Thyroid gland (tissue), 4 donors: ENCODE measurements around the gene TCF19. TPM values are rescaled to one million over a fixed set of nuclear protein-coding genes. Genes with fewer than 3 reads are reported as not detected.

ENCODE experiments used
- DNase-seq, 2 donors: peaks; one replicate each; pipeline ENCODE4 v3.0.0-alpha.2; 2019
- H3K27ac ChIP-seq, 3 donors: fragments of 200-600 bp; sonication (generic); 1 replicate in 2 of 3; 2 replicates in 1 of 3; pipeline ENCODE4 v1.5.1; 2016 to 2019; ENCODE audit warnings: mild to moderate bottlenecking in 1 of 3, moderate library complexity in 1 of 3
- H3K27me3 ChIP-seq: fragments of 200-600 bp; sonication (generic); one replicate; pipeline ENCODE4 v1.5.1; 2019
- H3K36me3 ChIP-seq, 2 donors: fragments of 200-600 bp; sonication (generic); one replicate each; pipeline ENCODE4 v1.5.1; 2016 to 2019
- H3K4me1 ChIP-seq, 2 donors: fragments of 200-600 bp; sonication (generic); one replicate each; pipeline ENCODE4 v1.5.1; 2017 to 2019
- H3K4me3 ChIP-seq, 3 donors: fragments of 200-600 bp; sonication (generic); replicated peaks in 1 of 3; 1 replicate in 2 of 3; 2 replicates in 1 of 3; pipeline ENCODE4 v1.5.1; 2016; ENCODE audit warnings: mild to moderate bottlenecking in 1 of 3
- H3K9me3 ChIP-seq: fragments of 200-600 bp; sonication (generic); one replicate; pipeline ENCODE4 v1.5.1; 2017
- POLR2A ChIP-seq, 2 donors: fragments of 450-650 bp; IDR thresholded peaks; one replicate each; pipeline ENCODE4 v1.6.1; 2017; ENCODE audit warnings: antibody characterized with exemption in 2 of 2, mild to moderate bottlenecking in 2 of 2, moderate library complexity in 1 of 2
- WGBS, 2 donors: methylation state at CpG; one replicate each; pipeline ENCODE4 v1.1.5; 2017; 5-methylcytosine and 5-hydroxymethylcytosine counted together
- intact Hi-C: fragments of 100-400 bp; cut with DNase I; formaldehyde crosslinking; loops from one replicate; pipeline ENCODE4 v1.15.1; 2023
- total RNA-seq, 4 donors: library from RNA; depleted of rRNA; stranded (reverse); fragments of >200 nt; gene quantifications; one replicate each; pipeline ENCODE4 v1.2.3, GENCODE V29; 2016
- TF ChIP-seq, protein P1 (sequence below), 6 experiments: fragments of 200-600 bp in 3 of 6; fragments of 450-650 bp in 3 of 6; sonication (generic) in 3 of 6; IDR thresholded peaks; one replicate each; pipeline ENCODE4 v1.5.1; 2016 to 2019; ENCODE audit warnings: antibody characterized with exemption in 6 of 6, mild to moderate bottlenecking in 2 of 6, inconsistent platforms in 1 of 6, moderate library complexity in 1 of 6

TCF19 gene
- total RNA-seq, 4 donors from 2014 or later = 1.2 to 4.9 (median 3.2) TPM

- H3K27ac ChIP-seq = no peak overlapping the region
- H3K4me3 ChIP-seq = no peak overlapping the region
- H3K27me3 ChIP-seq = no peaks in the 10 kb centered on the region
- 78 to 79% methylated on average over 5 of the region's 5 CpGs for WGBS, 2 donors
- DNase-seq = no peak
- TF ChIP-seq, protein P1, sequence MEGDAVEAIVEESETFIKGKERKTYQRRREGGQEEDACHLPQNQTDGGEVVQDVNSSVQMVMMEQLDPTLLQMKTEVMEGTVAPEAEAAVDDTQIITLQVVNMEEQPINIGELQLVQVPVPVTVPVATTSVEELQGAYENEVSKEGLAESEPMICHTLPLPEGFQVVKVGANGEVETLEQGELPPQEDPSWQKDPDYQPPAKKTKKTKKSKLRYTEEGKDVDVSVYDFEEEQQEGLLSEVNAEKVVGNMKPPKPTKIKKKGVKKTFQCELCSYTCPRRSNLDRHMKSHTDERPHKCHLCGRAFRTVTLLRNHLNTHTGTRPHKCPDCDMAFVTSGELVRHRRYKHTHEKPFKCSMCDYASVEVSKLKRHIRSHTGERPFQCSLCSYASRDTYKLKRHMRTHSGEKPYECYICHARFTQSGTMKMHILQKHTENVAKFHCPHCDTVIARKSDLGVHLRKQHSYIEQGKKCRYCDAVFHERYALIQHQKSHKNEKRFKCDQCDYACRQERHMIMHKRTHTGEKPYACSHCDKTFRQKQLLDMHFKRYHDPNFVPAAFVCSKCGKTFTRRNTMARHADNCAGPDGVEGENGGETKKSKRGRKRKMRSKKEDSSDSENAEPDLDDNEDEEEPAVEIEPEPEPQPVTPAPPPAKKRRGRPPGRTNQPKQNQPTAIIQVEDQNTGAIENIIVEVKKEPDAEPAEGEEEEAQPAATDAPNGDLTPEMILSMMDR (IDR thresholded peaks at IDR 0.05) = no peak
- TF ChIP-seq POLR2A (IDR thresholded peaks at IDR 0.05) = no peak
- H3K9me3 ChIP-seq = no peaks in the 10 kb centered on the region
- no peaks in the 10 kb centered on the region for H3K36me3 ChIP-seq
- no peaks in the 10 kb centered on the region for H3K4me1 ChIP-seq
- intact Hi-C loops = no loop called here
Observed at GRCh38 chr6:31172973-31173384, 14.6 kb downstream of the TCF19 start.

DNA sequence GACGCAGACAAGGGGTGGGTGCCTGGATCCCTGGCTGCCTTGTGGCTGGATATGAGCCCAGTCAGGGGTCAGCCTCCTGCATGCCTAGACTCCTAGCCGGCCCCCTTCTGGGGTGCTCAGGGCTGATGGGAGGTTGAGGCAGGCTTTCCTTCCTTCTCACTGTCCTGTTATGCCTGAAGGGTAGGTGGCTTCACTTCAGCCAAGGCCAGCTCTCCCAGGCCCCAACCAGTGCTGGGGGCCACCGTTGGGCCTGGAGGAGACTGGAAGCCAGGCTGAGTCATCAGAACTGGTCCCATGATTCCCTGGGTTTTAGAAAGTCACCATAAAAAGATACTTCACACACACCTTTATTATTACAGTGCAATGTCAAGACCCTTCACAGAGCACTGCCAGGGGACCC is 15.0 kb downstream of the TCF19 start:
- TF ChIP-seq POLR2A (IDR thresholded peaks at IDR 0.05) = no peak
- TF ChIP-seq, protein P1 (IDR thresholded peaks at IDR 0.05) = no peak
- Histone ChIP-seq H3K27me3 (no peaks in the 10 kb centered on the region), H3K9me3 (no peaks in the 10 kb centered on the region), H3K4me1 (no peaks in the 10 kb centered on the region), H3K27ac (no peak overlapping the region), H3K4me3 (no peak overlapping the region), H3K36me3 (no peaks in the 10 kb centered on the region)
- intact Hi-C loops = no loop called here
- DNase-seq = no peak
- 61 to 75% methylated on average over 1 to 3 of the region's 3 CpGs for WGBS, 2 donors

DNA sequence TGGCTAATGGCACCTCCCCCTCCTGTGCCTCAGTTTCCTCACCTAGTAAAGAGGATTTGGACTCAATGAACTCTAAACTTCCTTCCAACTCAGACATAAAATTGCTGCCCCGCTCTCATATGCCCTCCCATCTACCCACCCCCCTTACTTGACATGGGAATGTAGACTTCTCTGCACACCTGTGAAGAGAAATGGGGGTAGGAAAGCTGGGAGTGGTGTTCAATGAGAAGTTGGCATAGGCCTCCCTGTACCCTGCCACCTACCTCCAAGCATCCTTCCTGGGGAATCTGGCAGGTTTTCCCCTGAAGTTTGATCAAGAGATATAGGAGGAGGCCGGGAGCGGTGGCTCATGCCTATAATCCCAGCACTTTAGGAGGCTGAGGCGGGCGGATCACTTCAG is 16.0 kb downstream of the TCF19 start:
- Histone ChIP-seq H3K9me3 (no peaks in the 10 kb centered on the region), H3K27ac (no peak overlapping the region), H3K4me3 (no peak overlapping the region), H3K27me3 (no peaks in the 10 kb centered on the region), H3K36me3 (no peaks in the 10 kb centered on the region), H3K4me1 (no peaks in the 10 kb centered on the region)
- TF ChIP-seq, protein P1 (IDR thresholded peaks at IDR 0.05) = no peak
- no peak for TF ChIP-seq POLR2A (IDR thresholded peaks at IDR 0.05)
- DNase-seq = no peak
- intact Hi-C loops = no loop called here
- WGBS, 2 donors = 78 to 99% methylated on average over 5 of the region's 5 CpGs

DNA sequence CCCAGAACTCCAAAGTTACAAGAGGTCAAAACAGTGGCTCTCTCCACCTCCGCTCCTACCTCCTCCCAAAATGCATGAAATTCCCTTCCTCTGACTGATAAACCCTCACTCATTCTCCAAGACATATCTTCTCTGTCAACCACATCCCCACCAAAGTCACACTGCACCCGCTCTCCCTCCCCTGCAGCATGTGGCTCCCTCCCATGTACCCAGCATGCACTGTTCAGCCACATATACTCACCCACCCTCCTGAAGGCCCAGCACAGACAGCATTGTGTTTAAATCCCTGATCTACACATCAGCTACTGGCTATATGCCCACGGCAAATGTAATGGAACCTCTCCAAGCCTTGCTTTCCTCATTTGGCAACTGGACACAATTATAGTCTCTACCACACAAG is 17.6 kb downstream of the TCF19 start:
- no peaks in the 10 kb centered on the region for H3K36me3 ChIP-seq
- no peak for DNase-seq
- WGBS, 2 donors = 76 to 88% methylated on average over 3 of the region's 3 CpGs
- H3K4me3 ChIP-seq = no peak overlapping the region
- H3K27me3 ChIP-seq = no peaks in the 10 kb centered on the region
- TF ChIP-seq POLR2A (IDR thresholded peaks at IDR 0.05) = no peak
- TF ChIP-seq, protein P1 (IDR thresholded peaks at IDR 0.05) = no peak
- H3K4me1 ChIP-seq = no peaks in the 10 kb centered on the region
- H3K9me3 ChIP-seq = no peaks in the 10 kb centered on the region
- no peak overlapping the region for H3K27ac ChIP-seq
- intact Hi-C loops = no loop called here

DNA sequence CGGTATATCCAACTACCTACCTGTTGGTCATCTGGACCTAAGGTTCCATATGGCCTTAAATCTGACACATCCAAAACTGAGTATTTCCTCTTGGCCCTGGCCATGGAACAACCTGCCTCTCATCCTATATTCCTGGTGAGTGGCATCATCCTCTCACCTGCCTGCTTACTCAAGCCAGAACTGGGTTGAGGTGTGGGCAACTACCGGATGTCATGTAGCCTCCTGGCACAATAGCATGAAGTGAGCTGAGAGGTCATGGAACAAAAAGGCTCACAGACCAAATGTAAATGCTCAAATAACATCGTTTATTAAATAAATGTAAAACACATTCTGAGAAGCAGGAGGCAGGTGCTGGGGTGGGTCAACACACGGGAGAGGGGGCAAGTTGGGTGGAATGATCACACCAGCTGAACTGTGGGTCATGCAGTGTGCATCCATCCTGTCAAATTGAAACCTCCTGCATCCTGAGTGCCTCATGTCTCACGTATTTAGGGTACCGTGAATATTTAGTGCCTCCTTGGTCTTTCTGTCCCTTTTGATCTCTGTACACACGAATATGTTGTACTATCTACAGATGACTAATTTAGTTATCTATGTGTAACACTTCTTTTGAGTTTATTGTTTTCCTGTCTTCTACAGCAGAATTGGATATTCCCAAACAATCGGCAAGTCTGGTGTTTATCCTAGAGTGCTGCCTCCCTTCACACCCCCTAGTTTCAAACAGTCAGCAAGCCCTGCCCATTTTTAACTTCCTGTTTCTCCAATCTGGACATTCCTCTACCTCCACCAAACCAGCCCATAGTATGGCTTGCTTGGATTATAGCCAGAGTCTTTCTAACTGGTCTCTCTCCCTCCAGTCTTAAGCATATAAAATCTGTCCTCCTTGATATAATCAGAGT is 20.0 kb downstream of the TCF19 start:
- no peak for TF ChIP-seq POLR2A (IDR thresholded peaks at IDR 0.05)
- TF ChIP-seq, protein P1 (IDR thresholded peaks at IDR 0.05) = no peak
- 55 to 76% methylated on average over 8 of the region's 8 CpGs for WGBS, 2 donors
- Histone ChIP-seq H3K27me3 (no peaks in the 10 kb centered on the region), H3K9me3 (no peaks in the 10 kb centered on the region), H3K4me1 (no peaks in the 10 kb centered on the region), H3K36me3 (no peaks in the 10 kb centered on the region), H3K27ac (no peak overlapping the region), H3K4me3 (no peak overlapping the region)
- intact Hi-C loops = no loop called here
- no peak for DNase-seq
